Skin of body (tissue), 2 donors: Measurements from ENCODE around the gene CDK15. TPM values are rescaled to one million over a fixed set of nuclear protein-coding genes. Genes with fewer than 3 reads are reported as not detected.

Experiments
- DNase-seq: peaks from one replicate; lab custom pipeline; 2025; lab: John Stamatoyannopoulos, UW
- total RNA-seq: library from RNA; depleted of rRNA; stranded (reverse); fragments of >200 nt; gene quantifications from one replicate; pipeline ENCODE4 v1.2.3, GENCODE V29; 2014

Gene CDK15
- total RNA-seq, 1 donor from 2014 or later, result 1.6 TPM

GRCh38 chr2:201866643-201867473, 60.5 kb downstream of the CDK15 start:
- DNase-seq, result no peak

DNA sequence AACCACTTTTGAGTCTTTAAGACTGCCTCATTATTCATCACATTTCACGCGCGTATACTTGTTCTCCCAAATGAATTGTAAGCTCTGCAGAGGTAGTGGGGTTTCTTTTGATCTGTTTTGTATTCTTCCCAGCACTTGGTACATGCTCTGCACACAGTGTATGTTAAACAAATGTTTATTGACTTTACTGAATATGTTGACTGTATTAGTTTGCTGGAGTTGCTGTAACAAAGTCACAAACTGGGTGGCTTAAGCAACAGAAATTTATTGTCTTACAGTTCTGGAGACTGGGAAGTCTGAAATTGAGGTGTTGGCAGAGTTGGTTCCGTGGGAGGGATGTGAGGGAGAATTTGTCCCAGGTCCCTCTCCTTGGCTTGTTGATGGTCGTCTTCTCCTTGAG, 65.1 kb downstream of the CDK15 start:
- no peak for DNase-seq

GRCh38 chr2:201872591-201872990, 66.3 kb downstream of the CDK15 start:
- DNase-seq, result no peak

GRCh38 chr2:201879996-201880395, 73.7 kb downstream of the CDK15 start:
- no peak for DNase-seq

DNA sequence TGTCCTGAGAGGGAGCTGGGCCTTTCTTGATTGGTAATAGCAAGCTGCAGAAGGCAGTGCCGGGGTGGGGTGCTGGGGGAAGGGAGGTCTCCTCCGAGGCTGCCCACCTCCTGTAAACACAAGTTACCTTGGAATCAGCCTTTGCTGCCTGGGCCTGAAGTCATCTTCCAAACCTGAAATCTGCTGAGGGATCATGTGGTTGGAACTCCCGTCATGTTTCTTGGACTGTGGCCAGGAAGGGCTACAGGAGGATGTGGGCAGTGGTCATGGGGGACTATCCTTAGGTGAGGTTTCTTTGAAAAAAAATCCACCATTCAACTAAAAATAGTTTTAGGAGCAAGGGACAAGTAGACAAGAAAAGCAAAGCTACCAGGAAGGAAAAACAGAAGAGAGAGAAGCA, 74.2 kb downstream of the CDK15 start:
- no peak for DNase-seq

DNA sequence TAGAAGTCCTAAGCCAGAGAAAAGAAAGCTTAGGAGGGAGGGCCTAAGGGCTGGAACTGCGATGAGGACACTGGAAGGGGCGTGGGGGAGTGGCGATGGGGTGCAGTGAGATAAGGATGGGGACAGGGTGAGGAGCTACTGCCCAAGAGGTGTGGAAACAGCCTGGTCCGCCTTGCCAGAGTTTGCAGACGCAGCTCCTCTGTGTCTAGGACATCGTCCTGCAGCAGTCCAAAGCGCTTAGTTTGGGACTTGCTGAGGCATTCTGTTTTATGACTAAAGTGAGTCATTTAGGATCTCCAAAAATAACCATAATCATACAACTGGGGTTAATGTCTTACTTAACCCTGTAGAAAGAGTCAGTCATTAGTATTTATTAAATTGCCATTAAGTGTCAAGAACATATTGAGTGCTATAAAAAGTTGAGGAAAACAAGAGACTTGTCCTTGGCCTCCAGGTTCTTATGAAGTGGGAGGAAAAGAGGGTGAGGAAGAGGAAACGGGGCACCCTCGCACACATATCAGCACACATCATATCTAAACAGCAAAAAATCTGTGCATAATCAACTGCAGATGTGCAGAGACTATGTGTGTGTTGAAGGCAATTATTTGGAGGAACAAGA, 74.8 kb downstream of the CDK15 start:
- DNase-seq, result peak; percentile 27

GRCh38 chr2:201881741-201882140, 75.4 kb downstream of the CDK15 start:
- no peak for DNase-seq

GRCh38 chr2:201882353-201883090, 76.2 kb downstream of the CDK15 start:
- DNase-seq, result no peak

GRCh38 chr2:201883606-201884369, 77.5 kb downstream of the CDK15 start:
- no peak for DNase-seq

GRCh38 chr2:201886504-201886903, 80.2 kb downstream of the CDK15 start:
- no peak for DNase-seq

- no peak for DNase-seq
Measured at GRCh38 chr2:201887773-201888425, 81.6 kb downstream of the CDK15 start.

GRCh38 chr2:201888426-201888800, 82.1 kb downstream of the CDK15 start:
- no peak for DNase-seq

DNA sequence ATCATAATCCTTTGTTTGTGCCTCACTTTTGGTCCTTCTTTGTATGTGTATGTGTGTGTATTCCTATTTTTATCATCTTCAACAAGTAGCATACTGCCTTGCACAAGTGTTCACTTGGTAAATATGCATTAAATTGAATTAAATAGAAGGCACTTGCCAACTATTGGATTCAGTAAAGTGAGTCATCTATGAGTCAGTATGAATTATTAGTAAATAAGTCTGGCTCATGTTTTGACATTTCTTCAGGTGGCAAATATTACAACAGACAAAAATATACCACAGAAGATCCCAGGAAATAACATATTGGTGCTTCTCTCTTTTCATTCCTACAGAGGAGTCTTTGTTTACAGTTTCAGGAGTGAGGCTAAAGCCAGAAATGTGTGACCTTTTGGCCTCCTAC, 84.1 kb downstream of the CDK15 start:
- no peak for DNase-seq

DNA sequence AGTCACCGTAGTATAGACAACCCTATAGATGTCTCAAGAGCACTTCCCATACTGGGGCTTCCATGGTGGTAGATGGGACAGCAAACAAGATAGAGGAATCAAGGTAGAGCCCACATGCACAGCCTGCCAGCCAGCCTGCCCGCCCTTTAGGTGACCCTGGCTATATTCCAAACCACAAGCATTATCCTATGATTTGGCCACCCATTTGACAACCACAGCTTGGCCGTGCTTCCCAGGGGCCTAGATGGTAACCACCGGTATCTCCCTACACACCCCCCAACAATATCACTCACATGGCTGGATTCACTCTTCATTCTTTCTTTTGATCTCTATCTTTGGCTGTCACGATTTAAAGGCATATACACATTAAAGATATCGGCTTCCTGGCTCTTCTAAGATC, 85.3 kb downstream of the CDK15 start:
- no peak for DNase-seq

DNA sequence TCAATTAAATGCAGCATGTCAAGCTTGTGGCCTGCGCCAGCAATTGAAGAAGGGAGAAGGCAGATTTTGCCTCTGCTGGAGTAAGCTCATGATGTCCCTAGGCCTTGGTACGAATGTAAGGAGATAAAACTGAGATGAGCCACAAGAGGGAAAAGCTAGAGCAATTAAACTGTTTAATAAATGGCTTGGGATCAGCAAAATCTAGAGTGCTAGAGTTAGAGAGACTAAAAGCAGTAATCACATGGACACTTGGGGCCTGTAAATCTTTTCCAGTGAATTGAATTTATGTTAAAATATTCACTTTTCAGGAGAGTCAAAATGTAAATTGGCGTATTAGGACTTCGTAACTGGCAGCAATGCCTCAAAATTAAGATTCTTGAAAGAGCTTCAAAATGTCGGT, 86.2 kb downstream of the CDK15 start:
- DNase-seq, result no peak

- DNase-seq, result no peak
Measured at GRCh38 chr2:201900362-201900761, 94.0 kb downstream of the CDK15 start.

- no peak for DNase-seq
Measured at GRCh38 chr2:201901786-201902185, 95.4 kb downstream of the CDK15 start.

GRCh38 chr2:201904538-201905420, 98.4 kb downstream of the CDK15 start:
- no peak for DNase-seq

DNA sequence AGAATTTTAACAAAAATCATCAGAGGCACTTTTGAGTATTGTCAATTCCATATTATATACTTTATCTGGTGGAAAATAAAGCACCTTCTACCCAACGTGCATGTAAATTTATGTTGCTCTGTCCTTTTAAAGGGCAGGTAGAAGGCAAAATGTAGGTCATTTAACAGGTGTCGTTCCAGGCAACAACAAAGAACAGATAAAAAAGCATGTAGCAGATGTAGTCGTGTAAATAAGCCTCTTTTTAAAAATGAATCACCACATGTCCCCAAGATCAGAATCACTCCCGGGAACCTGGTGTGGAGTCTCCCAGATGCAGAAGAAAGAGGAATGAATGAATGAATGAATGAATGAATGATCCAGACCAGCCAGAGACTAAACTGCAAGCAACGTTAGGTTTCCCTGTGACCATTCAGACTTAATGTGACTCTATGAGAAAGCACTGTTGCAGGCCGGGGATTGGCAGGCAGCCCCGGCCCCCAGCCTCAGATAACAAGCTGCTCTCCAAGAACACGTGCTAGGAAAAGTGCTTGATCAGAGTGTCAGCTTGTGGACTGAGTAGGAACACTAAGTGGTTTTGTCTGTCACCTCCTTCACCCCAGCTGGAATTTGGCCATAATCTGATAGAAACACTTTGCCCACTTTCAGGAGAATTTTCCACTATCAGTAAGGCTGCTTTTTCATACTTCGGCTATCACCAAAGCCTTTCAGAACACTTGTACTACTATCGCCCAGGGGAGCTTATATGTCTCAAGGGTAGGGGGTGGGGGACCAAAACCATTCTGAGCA, 100.6 kb downstream of the CDK15 start:
- DNase-seq, result no peak

DNA sequence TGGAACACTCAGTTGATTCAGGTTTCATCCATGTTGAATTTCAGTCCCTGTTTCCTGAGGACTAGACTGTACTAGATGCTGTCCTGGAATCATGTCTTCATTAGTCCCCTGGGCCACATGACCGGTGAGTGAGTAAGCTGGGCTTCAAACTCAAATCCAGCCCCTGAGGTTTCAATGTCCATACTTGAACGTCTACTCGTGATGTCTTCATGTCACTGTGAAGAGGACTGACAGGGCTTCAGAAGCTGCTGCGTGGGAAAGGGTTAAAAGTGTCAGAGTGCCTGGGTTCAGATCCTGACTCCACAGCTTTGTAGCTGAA, 101.2 kb downstream of the CDK15 start:
- DNase-seq, result no peak
